HG03175 (cell line): ENCODE data around the gene BTBD9.

Source experiments
- ATAC-seq: cut with Tn5 transposase; IDR thresholded peaks from one replicate; pipeline ENCODE4 v1.9.1; 2021; ENCODE audit warnings: mild to moderate bottlenecking, moderate library complexity; ENCODE audit not compliant: unreplicated experiment

The BTBD9 gene

DNA sequence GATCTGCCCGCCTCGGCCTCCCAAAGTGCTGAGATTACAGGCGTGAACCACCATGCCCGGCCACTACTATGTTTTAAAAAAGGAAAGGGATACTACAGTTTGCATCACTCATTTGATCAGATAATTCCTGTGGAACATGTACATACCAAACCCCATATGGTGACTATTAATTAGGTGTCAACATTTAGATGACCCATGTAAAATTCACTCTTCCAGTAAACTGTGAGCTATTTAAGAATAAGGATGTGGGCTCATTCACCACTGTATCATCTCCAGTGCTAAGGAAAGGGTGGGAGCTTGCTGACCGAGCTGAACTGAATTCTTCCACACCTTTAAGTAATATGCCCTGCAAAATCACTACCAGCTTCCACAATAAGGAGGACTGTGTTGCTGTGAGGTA is 127.5 kb downstream of the BTBD9 start:
- ATAC-seq = no peak

- no peak for ATAC-seq
Measured at GRCh38 chr6:38510205-38510604, 129.5 kb downstream of the BTBD9 start.

- ATAC-seq = no peak
Measured at GRCh38 chr6:38509713-38510112, 130.0 kb downstream of the BTBD9 start.

DNA sequence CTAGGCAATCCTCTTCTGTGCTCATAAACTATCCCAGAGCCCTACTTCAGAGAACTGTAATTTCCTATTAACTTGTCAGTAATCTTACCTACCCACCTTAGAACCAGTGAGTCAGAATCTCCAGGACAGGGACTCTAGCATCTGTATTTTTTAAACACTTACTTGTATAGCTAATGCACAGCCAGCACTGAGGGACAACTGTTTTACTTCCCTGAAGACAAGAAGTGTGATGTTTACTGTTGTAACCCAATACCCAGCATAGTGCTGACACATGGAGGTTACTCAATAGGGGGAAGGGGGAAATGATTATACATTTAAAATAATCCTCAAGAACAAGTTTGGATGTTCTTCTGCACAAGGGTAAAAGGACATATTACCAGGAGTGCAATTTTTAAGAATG is 130.8 kb downstream of the BTBD9 start:
- no peak for ATAC-seq

DNA sequence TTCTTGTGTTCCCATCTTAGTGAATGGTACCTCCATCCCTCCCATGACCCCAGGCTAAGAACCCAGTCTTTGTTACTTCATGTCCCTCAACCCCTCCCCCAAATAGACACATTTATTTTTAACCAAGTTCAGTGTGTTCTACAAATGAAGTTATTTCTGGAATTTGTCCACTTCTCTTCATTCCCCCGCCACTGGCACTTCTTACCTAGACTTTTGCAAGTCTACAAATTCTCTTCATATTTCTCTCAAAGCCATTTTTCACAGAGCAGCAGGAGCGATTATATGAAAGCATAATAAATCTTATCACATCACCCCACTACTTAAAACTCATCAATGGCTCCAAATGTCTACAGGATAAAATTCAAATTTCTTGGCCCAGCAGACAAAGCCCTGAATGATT is 131.4 kb downstream of the BTBD9 start:
- ATAC-seq = no peak

GRCh38 chr6:38507173-38507572 is 132.6 kb downstream of the BTBD9 start:
- no peak for ATAC-seq

- ATAC-seq = no peak
Measured at GRCh38 chr6:38505826-38506225, 133.9 kb downstream of the BTBD9 start.

DNA sequence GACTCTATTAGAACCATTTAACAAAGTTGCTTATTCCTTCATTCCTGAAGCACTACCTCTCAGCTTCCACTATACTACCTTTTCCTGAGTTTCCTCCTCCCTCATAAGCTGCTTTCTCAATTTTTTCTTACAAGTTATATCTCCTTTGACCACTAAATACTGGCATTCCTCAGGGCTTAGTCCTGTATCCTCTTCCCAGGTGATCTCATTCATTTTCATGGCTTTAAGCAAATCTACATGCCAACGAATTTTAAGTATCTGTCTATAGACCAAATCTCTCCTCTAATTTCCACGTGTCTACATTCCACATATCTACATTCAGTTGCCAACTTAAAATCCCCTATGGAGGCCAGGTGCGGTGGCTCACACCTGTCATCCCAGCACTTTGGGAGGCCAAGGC is 134.7 kb downstream of the BTBD9 start:
- ATAC-seq = no peak

DNA sequence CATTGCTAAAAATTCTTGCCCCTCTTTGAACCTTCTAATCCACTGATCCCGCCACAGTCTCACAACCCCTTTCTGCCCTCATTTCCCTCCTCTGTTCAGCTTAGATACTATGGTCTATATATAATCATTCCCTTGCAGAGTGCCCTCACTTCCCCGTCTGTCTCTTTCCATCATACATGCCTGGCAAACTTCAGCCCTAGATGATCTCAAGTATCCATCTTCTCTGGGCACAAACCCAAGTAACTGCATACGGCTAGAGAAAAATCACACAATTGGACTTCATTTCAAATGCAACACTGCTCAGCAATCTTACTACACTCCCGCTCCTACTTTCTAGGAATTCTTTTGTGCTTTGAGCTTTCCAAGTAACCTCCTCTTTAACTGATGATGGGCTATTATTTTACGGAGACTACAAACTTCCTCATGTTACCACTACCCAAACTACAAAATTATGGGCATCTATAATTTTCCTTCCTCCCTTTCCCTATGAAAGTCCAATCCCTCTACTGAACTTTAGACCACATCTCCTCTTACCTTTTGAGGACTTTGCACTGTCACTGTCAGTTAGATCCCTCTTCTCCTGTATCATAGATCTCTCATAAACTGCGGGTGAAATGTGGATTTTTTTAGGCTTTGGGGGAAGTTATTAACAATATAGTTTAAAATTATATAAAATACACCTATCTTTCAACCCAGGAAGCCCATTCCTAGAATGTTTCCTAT is 135.6 kb downstream of the BTBD9 start:
- ATAC-seq = no peak

DNA sequence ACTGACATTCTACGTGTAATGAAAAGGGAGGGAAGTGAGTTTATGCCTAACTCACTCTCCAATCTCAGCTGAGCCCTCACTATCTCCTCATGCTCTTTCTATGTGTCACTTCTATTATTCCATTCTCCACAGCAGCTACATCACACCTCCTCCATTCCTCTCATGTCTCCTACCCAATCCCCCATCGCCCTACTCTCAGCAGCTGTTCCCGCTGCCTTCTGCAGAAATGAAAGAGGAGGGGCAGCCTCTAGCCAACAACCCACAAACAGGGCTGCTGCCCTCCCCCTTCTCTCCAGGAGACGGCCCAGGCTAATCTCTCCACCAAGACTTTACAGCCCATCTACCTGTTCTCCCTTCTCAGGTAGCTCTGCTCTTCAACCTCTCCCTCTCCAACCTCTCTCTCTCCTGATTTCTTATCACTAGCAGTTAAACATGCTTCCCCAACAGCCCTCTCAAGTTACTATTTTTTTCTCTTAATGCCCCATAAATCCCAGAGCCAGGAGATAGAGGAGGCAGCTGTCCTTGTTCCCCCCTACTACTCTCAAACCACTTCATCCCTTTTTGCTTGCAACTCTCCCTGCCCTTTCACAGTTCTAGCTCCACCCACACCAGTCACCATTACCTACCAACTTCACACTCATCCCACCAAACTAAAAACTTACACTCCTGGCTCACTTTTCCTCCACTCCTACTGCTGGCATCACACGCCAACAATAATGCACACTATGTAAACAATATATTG is 136.5 kb downstream of the BTBD9 start:
- ATAC-seq = no peak

DNA sequence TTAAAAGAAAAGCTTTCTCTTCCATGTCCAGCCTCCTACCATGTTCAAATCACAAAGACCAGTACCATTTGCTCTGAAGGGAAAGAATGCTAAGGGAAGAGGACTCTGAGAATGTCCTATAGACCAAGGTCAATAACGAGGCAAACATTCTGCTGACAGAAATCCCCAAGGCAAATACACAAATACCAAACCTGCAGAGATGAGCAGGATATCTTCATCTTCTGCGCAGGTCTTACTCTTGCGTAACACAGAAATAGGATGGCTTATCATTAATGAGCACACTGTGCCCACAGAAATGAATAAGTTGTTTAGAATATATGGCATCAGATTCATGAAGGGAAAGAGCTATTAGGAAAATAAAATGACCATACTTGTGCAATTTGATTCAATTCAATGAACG is 137.3 kb downstream of the BTBD9 start:
- no peak for ATAC-seq

GRCh38 chr6:38501931-38502330 is 137.8 kb downstream of the BTBD9 start:
- no peak for ATAC-seq

DNA sequence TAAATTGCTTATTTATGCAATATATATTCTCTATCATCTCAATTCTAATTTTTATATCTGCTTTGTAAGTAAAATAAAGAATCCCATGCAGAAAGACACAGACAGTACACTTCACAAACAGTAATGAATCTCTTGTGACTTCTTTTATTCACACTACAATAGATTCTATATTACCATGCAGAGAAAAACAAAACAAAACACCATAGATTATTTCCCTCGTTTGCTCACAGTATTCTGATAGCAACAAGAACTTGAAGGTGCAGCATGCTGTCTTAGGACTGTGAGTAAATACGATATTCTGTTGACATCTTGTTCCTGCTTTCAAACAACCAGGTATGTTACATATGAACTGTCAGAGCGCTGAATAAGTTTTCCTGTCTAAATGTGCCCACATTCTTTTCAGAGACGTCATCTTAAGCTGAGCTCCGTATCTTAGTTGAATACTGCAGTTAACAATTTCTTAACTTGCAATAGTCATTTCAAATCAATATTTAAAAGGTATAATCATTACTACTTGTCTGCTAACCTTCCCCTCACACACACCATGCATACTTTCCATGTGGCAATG is 140.1 kb downstream of the BTBD9 start:
- no peak for ATAC-seq

DNA sequence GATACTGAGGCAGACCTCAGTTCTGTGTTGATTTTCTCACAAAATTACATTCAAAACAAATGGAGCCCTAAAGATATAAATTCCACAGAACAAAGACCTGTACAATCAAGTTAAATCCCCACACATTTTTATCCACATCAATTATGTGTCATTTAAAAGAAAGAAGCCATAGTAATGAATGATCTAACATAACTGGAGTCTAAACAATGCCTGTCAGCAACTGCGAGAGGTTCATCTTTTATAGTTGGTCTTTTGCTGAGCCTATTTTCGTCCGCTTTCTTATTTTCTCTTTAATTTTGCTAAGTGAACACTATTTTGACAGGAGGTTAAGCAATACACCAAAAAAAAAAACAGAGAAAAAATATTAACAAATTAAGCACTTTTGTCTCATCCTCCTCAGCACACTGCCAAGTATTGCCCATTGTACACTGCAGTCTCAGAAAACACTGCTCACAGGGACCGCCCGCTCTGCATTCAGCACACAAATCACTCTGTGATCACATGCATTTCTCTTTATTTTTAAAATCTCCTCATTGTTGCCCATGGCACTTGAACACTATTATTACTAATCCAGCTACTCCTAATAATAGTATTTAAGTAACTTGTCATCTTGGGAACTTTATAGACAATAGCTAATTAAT is 140.8 kb downstream of the BTBD9 start:
- no peak for ATAC-seq

GRCh38 chr6:38498085-38498484 is 141.6 kb downstream of the BTBD9 start:
- ATAC-seq = no peak

DNA sequence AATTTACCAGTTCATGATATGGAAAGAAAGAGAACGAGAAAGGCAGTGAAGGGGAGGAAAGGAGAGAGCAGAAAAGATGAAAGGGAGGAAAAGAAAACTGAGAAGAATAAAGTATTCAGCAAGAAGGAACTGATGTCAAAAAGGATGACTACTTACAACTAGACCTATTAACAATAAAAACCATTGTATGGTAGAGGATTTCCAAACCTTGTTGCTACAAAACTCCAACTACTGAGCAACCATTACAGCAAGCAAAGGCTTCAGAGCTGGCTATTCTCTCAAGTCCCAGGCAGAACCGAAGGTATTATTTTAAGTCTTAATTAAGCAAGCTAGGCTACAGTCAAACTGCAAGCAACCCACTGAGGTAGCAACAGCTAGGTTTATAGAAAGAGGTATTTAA is 142.2 kb downstream of the BTBD9 start:
- no peak for ATAC-seq

DNA sequence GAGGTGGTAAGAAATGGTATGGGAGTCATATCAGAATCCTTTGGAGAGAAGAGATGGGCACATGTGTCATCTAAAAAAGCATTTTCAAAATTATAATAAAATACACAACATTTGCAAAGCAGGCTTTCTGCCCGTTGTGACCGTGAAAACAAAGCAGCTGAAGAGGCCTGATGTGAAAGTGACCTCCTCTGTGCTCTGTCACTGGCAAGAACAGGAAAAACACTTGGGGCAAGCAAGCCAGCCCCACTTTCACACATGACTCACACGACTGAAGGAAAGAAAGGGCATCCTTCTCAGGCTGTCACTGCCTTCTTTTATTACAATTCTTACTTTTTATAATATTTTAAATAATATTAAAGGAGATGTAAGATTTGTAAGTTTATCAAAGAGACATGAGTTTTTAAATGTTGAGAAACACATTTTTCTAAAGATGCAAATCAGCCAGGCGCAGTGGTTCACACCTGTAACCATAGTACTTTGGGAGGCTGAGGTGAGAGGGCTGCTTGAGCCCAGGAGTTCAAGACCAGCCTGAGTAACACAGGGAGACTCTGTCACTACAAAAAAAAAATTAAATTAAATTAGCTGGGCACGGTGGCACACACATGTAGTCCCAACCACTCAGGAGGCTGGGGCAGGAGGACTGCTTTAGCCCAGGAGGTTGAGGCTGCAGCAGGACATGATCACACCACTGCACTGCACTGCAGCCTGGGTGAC is 143.7 kb downstream of the BTBD9 start:
- ATAC-seq = peak; percentile 58

DNA sequence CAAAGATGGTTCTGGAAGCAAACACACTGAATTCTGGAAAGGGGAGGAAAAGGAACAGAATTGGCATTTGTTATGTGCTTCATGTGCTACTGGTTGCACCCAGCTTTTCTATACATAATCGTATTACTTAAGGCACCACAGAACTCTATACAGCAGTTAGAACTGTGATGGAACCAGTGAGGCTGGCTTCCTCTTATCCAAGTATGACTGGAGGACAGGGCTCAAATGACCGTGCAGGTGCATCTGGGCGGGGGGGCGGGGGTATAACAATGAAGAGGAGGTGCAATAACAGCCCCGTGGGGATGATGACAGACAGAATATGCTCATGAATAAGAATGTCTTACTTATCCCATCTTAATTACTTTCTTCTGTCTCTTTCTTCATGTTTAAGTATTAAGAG is 144.2 kb downstream of the BTBD9 start:
- no peak for ATAC-seq

GRCh38 chr6:38493931-38494547 is 145.7 kb downstream of the BTBD9 start:
- ATAC-seq = no peak

DNA sequence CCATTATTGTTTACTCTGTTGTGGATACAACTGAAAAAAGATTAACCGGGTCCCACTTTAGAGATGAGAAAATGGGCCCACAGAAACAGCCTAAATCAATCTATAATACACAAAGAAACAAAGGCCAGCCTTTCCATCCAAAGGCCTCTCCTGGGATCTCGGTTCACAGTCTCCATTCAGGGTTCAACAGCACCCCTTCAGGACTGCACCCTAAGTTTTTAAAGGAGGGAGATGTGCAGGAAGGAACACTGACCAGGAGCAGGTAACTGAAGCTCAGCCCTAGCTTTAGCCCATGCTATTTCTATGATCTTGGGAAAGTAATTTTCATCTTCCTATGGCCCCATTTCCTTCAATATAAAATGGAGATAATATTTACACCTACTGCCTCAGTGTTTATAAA is 147.7 kb downstream of the BTBD9 start:
- ATAC-seq = no peak

GRCh38 chr6:38489951-38490350 is 149.8 kb downstream of the BTBD9 start:
- no peak for ATAC-seq
